Kidney epithelial cell (primary cell): ENCODE results near the gene C1orf50. TPM values are rescaled to one million over a fixed set of nuclear protein-coding genes. Genes with fewer than 3 reads are reported as not detected.

Experiments
- DNase-seq: peaks from one replicate; pipeline ENCODE4 v3.0.0-alpha.2; 2010; ENCODE audit warnings: low read depth
- H3K27me3 ChIP-seq: 2 replicates; pipeline ENCODE4 v1.6.0; 2011; ENCODE audit warnings: low read length; ENCODE audit not compliant: control insufficient read depth, insufficient read depth
- H3K36me3 ChIP-seq: 2 replicates; pipeline ENCODE4 v1.5.1; 2011; ENCODE audit warnings: low read length; ENCODE audit not compliant: control insufficient read depth, insufficient read depth
- H3K4me3 ChIP-seq: 2 replicates; pipeline ENCODE4 v1.5.1; 2011; ENCODE audit warnings: low read depth, mild to moderate bottlenecking, control low read depth, low read length
- total RNA-seq: library from RNA; depleted of rRNA; stranded (reverse); fragments of >200 nt; gene quantifications from 2 replicates; pipeline ENCODE4 v1.2.3, GENCODE V29; 2015
- TF ChIP-seq, protein P1 (sequence below): IDR thresholded peaks from 2 replicates; pipeline ENCODE4 v1.5.1; 2011; ENCODE audit warnings: mild to moderate bottlenecking, moderate library complexity, low read length, control low read depth, inconsistent platforms; ENCODE audit not compliant: insufficient read depth, poor library complexity, severe bottlenecking

The C1orf50 gene
- total RNA-seq, 1 donor from 2014 or later, result 4.6 TPM

DNA sequence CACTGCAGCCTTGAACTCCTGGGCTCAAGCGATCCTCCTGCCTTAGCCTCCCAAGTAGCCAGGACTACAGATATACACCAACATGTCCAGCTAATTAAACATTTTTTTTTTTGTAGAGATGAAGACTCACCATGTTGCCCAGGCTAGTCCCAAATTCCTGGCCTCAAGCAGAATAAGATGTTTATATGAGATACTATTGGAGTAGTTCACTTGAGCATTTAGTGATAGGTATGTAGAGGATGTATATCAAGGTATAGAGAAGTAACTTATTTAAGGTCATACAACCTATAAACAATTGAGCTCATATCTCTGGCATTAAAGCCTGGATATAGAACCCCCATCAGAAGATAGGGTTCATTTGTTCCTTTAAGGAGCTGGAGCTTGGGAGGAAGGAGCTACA, 13.1 kb downstream of the C1orf50 start:
- Histone ChIP-seq H3K4me3 (no peak overlapping the region), H3K36me3 (peaks cover 2% of the 10 kb centered on the region), H3K27me3 (peaks cover 8% of the 10 kb centered on the region)
- TF ChIP-seq, protein P1, sequence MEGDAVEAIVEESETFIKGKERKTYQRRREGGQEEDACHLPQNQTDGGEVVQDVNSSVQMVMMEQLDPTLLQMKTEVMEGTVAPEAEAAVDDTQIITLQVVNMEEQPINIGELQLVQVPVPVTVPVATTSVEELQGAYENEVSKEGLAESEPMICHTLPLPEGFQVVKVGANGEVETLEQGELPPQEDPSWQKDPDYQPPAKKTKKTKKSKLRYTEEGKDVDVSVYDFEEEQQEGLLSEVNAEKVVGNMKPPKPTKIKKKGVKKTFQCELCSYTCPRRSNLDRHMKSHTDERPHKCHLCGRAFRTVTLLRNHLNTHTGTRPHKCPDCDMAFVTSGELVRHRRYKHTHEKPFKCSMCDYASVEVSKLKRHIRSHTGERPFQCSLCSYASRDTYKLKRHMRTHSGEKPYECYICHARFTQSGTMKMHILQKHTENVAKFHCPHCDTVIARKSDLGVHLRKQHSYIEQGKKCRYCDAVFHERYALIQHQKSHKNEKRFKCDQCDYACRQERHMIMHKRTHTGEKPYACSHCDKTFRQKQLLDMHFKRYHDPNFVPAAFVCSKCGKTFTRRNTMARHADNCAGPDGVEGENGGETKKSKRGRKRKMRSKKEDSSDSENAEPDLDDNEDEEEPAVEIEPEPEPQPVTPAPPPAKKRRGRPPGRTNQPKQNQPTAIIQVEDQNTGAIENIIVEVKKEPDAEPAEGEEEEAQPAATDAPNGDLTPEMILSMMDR, result no peak
- DNase-seq, result no peak

DNA sequence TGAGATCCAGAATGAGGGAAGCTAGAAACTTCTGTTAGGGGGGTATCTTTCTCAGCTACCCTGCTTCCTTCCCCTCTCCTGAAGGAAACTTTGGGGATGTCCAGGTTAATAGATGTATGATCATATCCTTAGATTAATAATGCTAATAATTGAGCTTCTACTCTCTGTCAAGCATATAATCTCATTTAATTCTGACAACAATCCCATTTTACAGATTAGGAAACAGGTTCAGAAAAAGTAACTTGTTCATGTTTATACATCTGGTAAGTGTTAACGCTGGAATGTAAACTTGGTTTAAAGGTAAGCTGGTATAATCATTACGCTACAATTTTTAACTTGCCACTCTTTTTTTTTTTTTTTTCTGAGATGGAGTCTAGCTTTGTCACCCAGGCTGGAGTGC, 16.0 kb downstream of the C1orf50 start:
- no peak for DNase-seq
- Histone ChIP-seq H3K27me3 (peaks cover 12% of the 10 kb centered on the region), H3K36me3 (no peaks in the 10 kb centered on the region), H3K4me3 (no peak overlapping the region)
- TF ChIP-seq, protein P1, result no peak

DNA sequence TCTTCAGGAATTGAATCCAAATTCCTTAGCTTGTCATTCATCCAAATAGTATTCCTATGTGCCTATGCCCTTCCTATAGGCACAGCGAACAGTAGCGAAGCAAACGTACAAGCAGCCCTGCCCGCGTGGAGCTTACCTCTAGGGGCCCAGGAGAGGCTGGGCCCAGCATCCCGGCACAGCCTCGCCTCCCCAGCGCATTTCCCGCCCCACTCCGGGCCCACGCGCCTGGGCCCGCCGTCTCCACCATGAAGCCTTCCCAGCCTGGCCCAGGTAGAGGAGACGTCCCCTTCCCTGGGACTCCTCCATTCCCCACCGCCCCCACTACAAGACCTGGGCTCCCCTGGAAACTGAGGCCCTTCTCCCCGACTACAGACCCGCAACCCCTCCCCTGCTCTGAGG, 17.5 kb downstream of the C1orf50 start:
- TF ChIP-seq, protein P1, result no peak
- Histone ChIP-seq H3K27me3 (peaks cover 12% of the 10 kb centered on the region), H3K4me3 (no peak overlapping the region), H3K36me3 (no peaks in the 10 kb centered on the region)
- no peak for DNase-seq

DNA sequence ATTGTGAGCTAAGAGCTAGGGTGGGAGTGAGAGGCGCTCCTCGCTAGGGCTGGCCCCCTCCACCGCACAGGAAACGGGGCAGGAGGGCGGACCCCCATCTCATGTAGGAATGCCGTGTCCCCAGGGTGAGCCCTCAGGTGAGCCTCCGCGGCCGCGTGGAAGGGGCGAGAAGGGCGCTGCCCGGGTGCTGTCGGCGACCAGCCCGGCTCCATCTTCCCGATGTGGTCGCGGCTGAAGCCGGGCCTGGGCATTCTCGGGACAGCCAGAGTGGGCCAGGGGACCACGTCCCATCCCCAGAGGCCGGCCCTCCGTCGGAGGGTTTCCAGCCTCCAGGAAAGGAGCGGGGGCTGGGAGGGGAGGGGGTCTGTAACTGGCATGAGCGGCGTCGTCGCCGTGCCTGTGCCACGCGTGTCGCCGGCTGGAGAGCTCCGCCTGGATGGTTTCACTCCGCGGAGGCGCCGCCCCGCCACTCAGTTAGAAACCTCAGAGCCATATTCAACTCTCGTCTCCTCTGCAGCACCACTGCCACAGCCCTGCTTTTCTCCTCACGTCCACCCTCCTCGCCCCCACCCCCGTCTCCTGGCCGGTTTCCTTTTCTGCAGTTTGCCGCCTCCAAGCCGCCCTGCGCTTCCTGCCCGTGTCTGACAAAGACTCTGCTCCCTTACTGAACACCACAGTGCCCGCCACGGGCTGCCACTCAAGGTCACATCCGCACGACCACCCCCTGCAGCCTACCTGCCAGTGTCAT, 18.1 kb downstream of the C1orf50 start, which contains the start of gene TMEM269:
Gene TMEM269 (plus strand): TSS at position 46 of the 748 bp plus-strand sequence. CDS start 4,903 bp downstream, outside the sequence.
- DNase-seq, result no peak
- Histone ChIP-seq H3K4me3 (peak within 1 kb of the TSS; percentile 34), H3K36me3 (no peaks in the 10 kb centered on the region), H3K27me3 (peaks cover 12% of the 10 kb centered on the region)
- TF ChIP-seq, protein P1, result no peak

DNA sequence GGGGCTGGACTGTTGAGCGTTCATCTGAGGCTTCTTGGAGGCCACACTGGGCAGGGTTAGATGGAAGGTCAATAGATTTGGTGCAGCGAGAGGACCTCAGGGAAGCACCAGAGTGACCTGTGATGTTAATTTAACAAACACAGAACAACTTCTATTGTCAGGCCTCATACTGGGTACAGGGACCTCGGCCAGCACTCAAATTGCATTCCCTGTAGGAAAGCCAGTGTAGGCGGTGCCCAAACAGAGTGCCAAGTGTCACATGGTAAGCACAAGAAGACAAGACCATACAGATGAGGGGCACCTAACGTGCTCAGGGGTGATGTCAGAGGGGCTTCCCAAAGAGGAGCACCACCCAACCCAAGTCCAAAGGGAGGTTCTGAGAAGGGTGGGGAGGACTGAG, 19.0 kb downstream of the C1orf50 start:
- H3K4me3 ChIP-seq, result no peak overlapping the region
- no peaks in the 10 kb centered on the region for H3K36me3 ChIP-seq
- TF ChIP-seq, protein P1, result no peak
- DNase-seq, result no peak
- H3K27me3 ChIP-seq, result peaks cover 12% of the 10 kb centered on the region

DNA sequence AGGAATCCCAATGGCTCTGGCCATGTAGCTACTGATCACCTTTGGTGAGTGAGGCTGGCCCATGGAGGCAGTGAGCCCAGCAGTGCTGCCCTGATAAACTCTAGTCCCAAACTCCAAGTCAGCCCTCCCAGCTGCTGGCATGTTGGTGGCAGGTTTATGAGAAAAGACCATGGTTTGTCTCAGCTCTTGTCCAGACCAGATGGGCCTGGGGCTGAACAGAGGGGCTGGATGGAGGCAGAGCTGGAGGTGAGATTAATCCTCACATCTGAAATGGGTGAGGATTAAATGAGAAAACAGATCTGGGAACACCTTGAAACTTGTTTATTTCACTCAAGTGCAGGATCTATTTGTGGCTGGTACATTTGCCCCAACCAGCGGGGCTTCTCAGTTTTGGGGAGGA, 21.0 kb downstream of the C1orf50 start:
- Histone ChIP-seq H3K4me3 (no peak overlapping the region), H3K36me3 (no peaks in the 10 kb centered on the region), H3K27me3 (peaks cover 12% of the 10 kb centered on the region)
- no peak for DNase-seq
- TF ChIP-seq, protein P1, result no peak
